Tibial nerve (tissue), 3 donors: ENCODE measurements around the gene SUB1.

Experiments used
- POLR2A ChIP-seq, 2 donors: fragments of 450-650 bp; IDR thresholded peaks; one replicate each; pipeline ENCODE4 v1.6.1; 2017; ENCODE audit warnings: antibody characterized with exemption in 2 of 2, mild to moderate bottlenecking in 2 of 2, moderate library complexity in 2 of 2
- TF ChIP-seq, protein P1 (sequence below), 5 experiments: fragments of 200-600 bp in 3 of 5; fragments of 450-650 bp in 2 of 5; sonication (generic) in 3 of 5; IDR thresholded peaks; one replicate each; pipeline ENCODE4 v1.5.1; 2016 to 2019; ENCODE audit warnings: antibody characterized with exemption in 5 of 5, mild to moderate bottlenecking in 3 of 5, moderate library complexity in 2 of 5

DNA sequence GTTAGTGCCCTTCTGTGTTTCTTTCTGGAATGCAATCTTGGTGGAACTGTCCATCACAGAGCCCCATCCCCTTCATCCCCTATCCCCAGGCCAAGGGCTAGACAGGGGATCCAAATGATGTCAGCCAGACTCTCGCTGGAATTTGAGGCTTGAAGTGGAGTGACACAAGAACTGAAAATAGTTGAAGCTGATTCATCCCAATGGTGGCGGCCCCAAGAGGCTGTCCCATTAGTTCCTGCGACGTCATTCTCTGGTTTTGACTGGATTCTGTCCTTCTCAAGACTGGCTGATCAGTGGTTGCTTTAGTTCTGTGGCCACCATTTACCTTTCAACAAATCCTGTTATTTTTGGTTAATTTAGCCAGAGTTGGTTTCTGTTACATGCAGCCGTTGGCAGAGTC lies 59.9 kb downstream of the SUB1 start:
- no peak for TF ChIP-seq POLR2A (IDR thresholded peaks at IDR 0.05)
- TF ChIP-seq, protein P1, sequence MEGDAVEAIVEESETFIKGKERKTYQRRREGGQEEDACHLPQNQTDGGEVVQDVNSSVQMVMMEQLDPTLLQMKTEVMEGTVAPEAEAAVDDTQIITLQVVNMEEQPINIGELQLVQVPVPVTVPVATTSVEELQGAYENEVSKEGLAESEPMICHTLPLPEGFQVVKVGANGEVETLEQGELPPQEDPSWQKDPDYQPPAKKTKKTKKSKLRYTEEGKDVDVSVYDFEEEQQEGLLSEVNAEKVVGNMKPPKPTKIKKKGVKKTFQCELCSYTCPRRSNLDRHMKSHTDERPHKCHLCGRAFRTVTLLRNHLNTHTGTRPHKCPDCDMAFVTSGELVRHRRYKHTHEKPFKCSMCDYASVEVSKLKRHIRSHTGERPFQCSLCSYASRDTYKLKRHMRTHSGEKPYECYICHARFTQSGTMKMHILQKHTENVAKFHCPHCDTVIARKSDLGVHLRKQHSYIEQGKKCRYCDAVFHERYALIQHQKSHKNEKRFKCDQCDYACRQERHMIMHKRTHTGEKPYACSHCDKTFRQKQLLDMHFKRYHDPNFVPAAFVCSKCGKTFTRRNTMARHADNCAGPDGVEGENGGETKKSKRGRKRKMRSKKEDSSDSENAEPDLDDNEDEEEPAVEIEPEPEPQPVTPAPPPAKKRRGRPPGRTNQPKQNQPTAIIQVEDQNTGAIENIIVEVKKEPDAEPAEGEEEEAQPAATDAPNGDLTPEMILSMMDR (IDR thresholded peaks at IDR 0.05), result no peak
